ENCODE measurements around the gene NBPF12. TPM values are rescaled to one million over a fixed set of nuclear protein-coding genes. Genes with fewer than 3 reads are reported as not detected.
"Not testable (repeated sequence)": the region's sequence is repeated elsewhere in the genome, so short reads cannot be mapped to it uniquely, and the experiment has no call there.

Gene NBPF12
- total and polyA plus RNA-seq, 2 donors (not counting 1 experiment from before 2014, with no cell fraction given): 19.4 to 43.6 TPM

GRCh38 chr1:146985855-146986254, 47.7 kb downstream of the NBPF12 start:
- H3K27ac Mint-ChIP-seq; H3K4me3 Mint-ChIP-seq; H3K4me1 ChIP-seq (ENCODE audit: control insufficient read depth in 2 of 2, insufficient read depth in 2 of 2, low read length in 2 of 2); H3K4me3 ChIP-seq (ENCODE audit: control extremely low read depth in 1 of 5, extremely low read depth in 1 of 5, insufficient read depth in 1 of 5, low read depth in 2 of 5, low read length in 4 of 5); H3K9me3 Mint-ChIP-seq (ENCODE audit: insufficient read depth); H2AFZ ChIP-seq (ENCODE audit: insufficient read depth, low read depth, low read length, poor library complexity, severe bottlenecking); DNase-seq; intact Hi-C loops (cut with micrococcal nuclease); POLR2A ChIA-PET; H3K36me3 ChIP-seq (replicated peaks in 1 of 2; ENCODE audit: control extremely low read depth in 1 of 2, control insufficient read depth in 1 of 2, extremely low read depth in 1 of 2, insufficient read depth in 2 of 2, low read length in 1 of 2); H3K4me2 ChIP-seq (replicated peaks; ENCODE audit: low read depth, low read length, poor library complexity, severe bottlenecking); H3K4me1 Mint-ChIP-seq; H3K27ac ChIP-seq (ENCODE audit: low read length in 2 of 2); CTCF ChIA-PET; H4K20me1 ChIP-seq (ENCODE audit: control insufficient read depth, insufficient read depth, low read length, poor library complexity, severe bottlenecking); H3K27me3 Mint-ChIP-seq; H3K9ac ChIP-seq (ENCODE audit: low read length); ATAC-seq (ENCODE audit: low read depth); H3K79me2 ChIP-seq (ENCODE audit: control insufficient read depth, insufficient read depth, low read length); H3K27me3 ChIP-seq (replicated peaks in 1 of 4; ENCODE audit: control extremely low read depth in 1 of 4, control insufficient read depth in 3 of 4, insufficient read depth in 4 of 4, low read length in 3 of 4); H3K9me3 ChIP-seq (ENCODE audit: control extremely low read depth in 1 of 3, control insufficient read depth in 2 of 3, insufficient read depth in 1 of 3, low read length in 2 of 3): not testable (repeated sequence)
- 100% methylated on average over 1 of the region's 4 CpGs for WGBS (ENCODE audit: insufficient coverage)

DNA sequence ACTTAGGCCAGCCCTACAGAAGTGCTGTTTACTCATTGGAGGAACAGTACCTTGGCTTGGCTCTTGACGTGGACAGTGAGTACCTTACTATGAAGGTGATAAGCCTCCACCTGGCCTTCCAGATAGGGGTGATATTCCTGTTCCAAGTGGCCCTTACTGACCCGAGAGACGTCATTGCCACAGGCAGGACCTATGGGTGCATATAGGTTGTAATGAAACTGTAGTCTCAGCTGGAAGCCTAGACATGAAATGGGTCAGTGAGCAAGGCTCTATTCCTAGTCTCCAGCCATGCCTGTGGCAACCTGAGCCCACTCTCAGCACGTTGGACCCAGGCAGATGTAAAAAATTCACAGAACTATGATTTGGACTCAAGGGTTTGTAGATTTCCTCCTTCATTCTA, 48.3 kb downstream of the NBPF12 start:
- ATAC-seq (ENCODE audit: low read depth); H3K79me2 ChIP-seq (ENCODE audit: control insufficient read depth, insufficient read depth, low read length); H3K27ac Mint-ChIP-seq; H3K4me3 Mint-ChIP-seq; CTCF ChIA-PET; intact Hi-C loops (cut with micrococcal nuclease); H3K9me3 Mint-ChIP-seq (ENCODE audit: insufficient read depth); H3K27ac ChIP-seq (ENCODE audit: low read length in 2 of 2); DNase-seq; H3K9ac ChIP-seq (ENCODE audit: low read length); H3K27me3 Mint-ChIP-seq; H3K9me3 ChIP-seq (ENCODE audit: control extremely low read depth in 1 of 3, control insufficient read depth in 2 of 3, insufficient read depth in 1 of 3, low read length in 2 of 3); H3K36me3 ChIP-seq (replicated peaks in 1 of 2; ENCODE audit: control extremely low read depth in 1 of 2, control insufficient read depth in 1 of 2, extremely low read depth in 1 of 2, insufficient read depth in 2 of 2, low read length in 1 of 2); H4K20me1 ChIP-seq (ENCODE audit: control insufficient read depth, insufficient read depth, low read length, poor library complexity, severe bottlenecking); POLR2A ChIA-PET; H3K27me3 ChIP-seq (replicated peaks in 1 of 4; ENCODE audit: control extremely low read depth in 1 of 4, control insufficient read depth in 3 of 4, insufficient read depth in 4 of 4, low read length in 3 of 4); H3K4me1 ChIP-seq (ENCODE audit: control insufficient read depth in 2 of 2, insufficient read depth in 2 of 2, low read length in 2 of 2); H3K4me3 ChIP-seq (ENCODE audit: control extremely low read depth in 1 of 5, extremely low read depth in 1 of 5, insufficient read depth in 1 of 5, low read depth in 2 of 5, low read length in 4 of 5); H3K4me2 ChIP-seq (replicated peaks; ENCODE audit: low read depth, low read length, poor library complexity, severe bottlenecking); H3K4me1 Mint-ChIP-seq; H2AFZ ChIP-seq (ENCODE audit: insufficient read depth, low read depth, low read length, poor library complexity, severe bottlenecking): not testable (repeated sequence)
- no CpG with 5 or more reads among the region's 4 CpGs for WGBS (ENCODE audit: insufficient coverage)

DNA sequence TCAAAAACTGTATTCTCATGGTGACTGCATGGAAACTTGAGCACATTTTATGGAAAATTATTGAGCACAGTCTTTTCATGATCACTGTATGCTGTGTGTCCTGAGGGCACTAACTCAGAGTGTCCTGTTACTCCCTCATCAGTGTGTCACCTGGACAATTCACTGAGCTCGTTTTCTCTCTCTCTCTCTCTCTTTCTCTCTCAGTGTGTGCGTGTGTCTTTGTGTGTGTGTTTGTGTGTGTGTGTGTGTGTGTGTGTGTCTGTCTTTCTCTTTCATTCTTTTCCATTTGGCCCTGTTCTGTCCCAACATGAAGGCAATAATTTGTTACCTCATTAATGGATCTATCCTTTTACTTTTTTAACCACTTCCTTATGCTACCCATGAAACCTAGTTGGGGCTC, 49.4 kb downstream of the NBPF12 start:
- H3K4me1 Mint-ChIP-seq; POLR2A ChIA-PET; H3K4me3 Mint-ChIP-seq; CTCF ChIA-PET; H3K27me3 ChIP-seq (replicated peaks in 1 of 4; ENCODE audit: control extremely low read depth in 1 of 4, control insufficient read depth in 3 of 4, insufficient read depth in 4 of 4, low read length in 3 of 4); H3K27ac ChIP-seq (ENCODE audit: low read length in 2 of 2); H2AFZ ChIP-seq (ENCODE audit: insufficient read depth, low read depth, low read length, poor library complexity, severe bottlenecking); intact Hi-C loops (cut with micrococcal nuclease); H3K4me1 ChIP-seq (ENCODE audit: control insufficient read depth in 2 of 2, insufficient read depth in 2 of 2, low read length in 2 of 2); H3K79me2 ChIP-seq (ENCODE audit: control insufficient read depth, insufficient read depth, low read length); H3K9ac ChIP-seq (ENCODE audit: low read length); ATAC-seq (ENCODE audit: low read depth); H3K9me3 Mint-ChIP-seq (ENCODE audit: insufficient read depth); H3K4me2 ChIP-seq (replicated peaks; ENCODE audit: low read depth, low read length, poor library complexity, severe bottlenecking); H3K36me3 ChIP-seq (replicated peaks in 1 of 2; ENCODE audit: control extremely low read depth in 1 of 2, control insufficient read depth in 1 of 2, extremely low read depth in 1 of 2, insufficient read depth in 2 of 2, low read length in 1 of 2); H3K4me3 ChIP-seq (ENCODE audit: control extremely low read depth in 1 of 5, extremely low read depth in 1 of 5, insufficient read depth in 1 of 5, low read depth in 2 of 5, low read length in 4 of 5); H3K27ac Mint-ChIP-seq; H3K9me3 ChIP-seq (ENCODE audit: control extremely low read depth in 1 of 3, control insufficient read depth in 2 of 3, insufficient read depth in 1 of 3, low read length in 2 of 3); H3K27me3 Mint-ChIP-seq; H4K20me1 ChIP-seq (ENCODE audit: control insufficient read depth, insufficient read depth, low read length, poor library complexity, severe bottlenecking); DNase-seq: not testable (repeated sequence)
- no CpG with 5 or more reads among the region's 2 CpGs for WGBS (ENCODE audit: insufficient coverage)

GRCh38 chr1:146989455-146989854, 51.3 kb downstream of the NBPF12 start:
- H3K36me3 ChIP-seq (replicated peaks in 1 of 2; ENCODE audit: control extremely low read depth in 1 of 2, control insufficient read depth in 1 of 2, extremely low read depth in 1 of 2, insufficient read depth in 2 of 2, low read length in 1 of 2); H2AFZ ChIP-seq (ENCODE audit: insufficient read depth, low read depth, low read length, poor library complexity, severe bottlenecking); H3K27me3 ChIP-seq (replicated peaks in 1 of 4; ENCODE audit: control extremely low read depth in 1 of 4, control insufficient read depth in 3 of 4, insufficient read depth in 4 of 4, low read length in 3 of 4); H3K4me3 ChIP-seq (ENCODE audit: control extremely low read depth in 1 of 5, extremely low read depth in 1 of 5, insufficient read depth in 1 of 5, low read depth in 2 of 5, low read length in 4 of 5); H3K27ac Mint-ChIP-seq; intact Hi-C loops (cut with micrococcal nuclease); H3K4me1 Mint-ChIP-seq; H3K9ac ChIP-seq (ENCODE audit: low read length); CTCF ChIA-PET; H3K4me2 ChIP-seq (replicated peaks; ENCODE audit: low read depth, low read length, poor library complexity, severe bottlenecking); H3K9me3 ChIP-seq (ENCODE audit: control extremely low read depth in 1 of 3, control insufficient read depth in 2 of 3, insufficient read depth in 1 of 3, low read length in 2 of 3); H3K4me3 Mint-ChIP-seq; H3K79me2 ChIP-seq (ENCODE audit: control insufficient read depth, insufficient read depth, low read length); ATAC-seq (ENCODE audit: low read depth); H4K20me1 ChIP-seq (ENCODE audit: control insufficient read depth, insufficient read depth, low read length, poor library complexity, severe bottlenecking); DNase-seq; POLR2A ChIA-PET; H3K27ac ChIP-seq (ENCODE audit: low read length in 2 of 2); H3K9me3 Mint-ChIP-seq (ENCODE audit: insufficient read depth); H3K27me3 Mint-ChIP-seq; H3K4me1 ChIP-seq (ENCODE audit: control insufficient read depth in 2 of 2, insufficient read depth in 2 of 2, low read length in 2 of 2): not testable (repeated sequence)
- WGBS (ENCODE audit: insufficient coverage): 100% methylated on average over 1 of the region's 3 CpGs

All from B cell (primary cell).